HG03457 (cell line): ENCODE data around the gene OPN1MW.
"Not testable (repeated sequence)": the region's sequence is repeated elsewhere in the genome, so short reads cannot be mapped to it uniquely, and the experiment has no call there.

Experiments used
- ATAC-seq: cut with Tn5 transposase; IDR thresholded peaks from one replicate; pipeline ENCODE4 v1.9.1; 2021; ENCODE audit warnings: moderate number of reproducible peaks; ENCODE audit not compliant: unreplicated experiment

OPN1MW gene

DNA sequence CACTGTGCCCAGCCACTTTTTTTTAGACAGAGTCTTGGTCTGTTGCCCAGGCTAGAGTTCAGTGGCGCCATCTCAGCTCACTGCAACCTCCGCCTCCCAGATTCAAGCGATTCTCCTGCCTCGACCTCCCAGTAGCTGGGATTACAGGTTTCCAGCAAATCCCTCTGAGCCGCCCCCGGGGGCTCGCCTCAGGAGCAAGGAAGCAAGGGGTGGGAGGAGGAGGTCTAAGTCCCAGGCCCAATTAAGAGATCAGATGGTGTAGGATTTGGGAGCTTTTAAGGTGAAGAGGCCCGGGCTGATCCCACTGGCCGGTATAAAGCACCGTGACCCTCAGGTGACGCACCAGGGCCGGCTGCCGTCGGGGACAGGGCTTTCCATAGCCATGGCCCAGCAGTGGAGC lies at the start of gene OPN1MW:
TSS of gene OPN1MW (plus strand) at position 301 of the 400 bp plus-strand sequence. CDS start at position 383, 82 bp downstream.
- ATAC-seq = not testable (repeated sequence)

DNA sequence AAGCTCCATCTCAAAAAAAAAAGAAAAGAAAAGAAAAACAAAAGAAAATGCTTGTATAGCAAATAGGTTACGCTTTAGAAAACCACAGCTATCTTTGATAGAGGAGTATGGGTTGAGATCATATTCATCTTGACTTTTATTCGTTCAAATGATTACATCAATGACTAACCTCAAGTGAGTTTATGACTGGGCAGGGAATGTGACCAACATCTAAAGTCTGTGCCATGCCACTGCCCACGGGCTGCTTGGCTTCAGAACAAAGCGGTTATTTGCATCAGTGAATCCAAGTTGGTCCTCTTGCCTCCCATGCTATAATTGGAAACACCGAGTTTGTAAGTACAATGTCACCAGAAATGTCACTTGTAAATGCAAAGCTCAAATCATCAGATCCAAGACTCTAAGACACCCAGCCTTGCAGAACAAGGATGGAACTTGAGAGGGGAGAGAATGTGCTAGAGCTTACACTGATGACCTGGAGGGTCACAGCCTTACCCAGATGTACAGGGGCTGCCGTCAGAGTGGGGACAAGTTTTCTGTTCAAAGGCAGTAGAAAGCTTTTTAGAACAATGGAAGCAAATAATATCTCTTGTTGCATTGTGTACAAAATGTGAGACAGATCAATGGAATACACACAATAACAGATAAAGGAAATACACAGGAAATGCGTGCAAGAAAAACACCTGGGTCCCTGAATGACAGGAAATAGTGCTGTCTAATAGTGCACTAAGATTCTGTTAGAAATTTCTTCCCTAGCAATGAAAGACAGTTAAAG lies 46.8 kb upstream of the OPN1MW start:
- no peak for ATAC-seq

DNA sequence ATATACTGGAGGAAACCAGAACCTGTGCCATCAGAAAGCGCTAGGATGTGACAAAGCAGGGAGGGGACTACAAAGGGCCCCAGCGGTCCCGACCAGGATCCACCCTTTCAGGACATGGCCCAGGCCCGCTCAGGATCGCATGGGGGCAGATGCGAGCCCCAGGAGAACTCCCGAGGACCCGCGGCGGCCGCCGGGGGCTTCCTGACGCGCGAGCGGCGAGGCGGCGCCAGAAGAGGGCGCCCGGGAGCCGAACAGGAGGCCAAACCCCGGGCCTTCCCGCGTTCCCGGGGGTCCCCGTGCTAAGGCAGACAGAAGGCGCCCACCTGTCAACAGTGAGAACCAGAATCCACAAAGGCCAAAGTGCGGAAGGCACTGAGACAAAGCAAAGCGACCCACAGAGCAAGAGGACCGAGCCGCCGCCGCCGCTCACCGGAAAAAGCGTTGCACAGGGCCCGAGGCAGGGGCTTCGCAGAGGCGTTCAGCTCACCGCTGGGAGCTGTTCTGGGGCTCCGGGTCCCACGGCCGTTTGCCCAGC lies 45.7 kb upstream of the OPN1MW start:
- ATAC-seq = no peak

DNA sequence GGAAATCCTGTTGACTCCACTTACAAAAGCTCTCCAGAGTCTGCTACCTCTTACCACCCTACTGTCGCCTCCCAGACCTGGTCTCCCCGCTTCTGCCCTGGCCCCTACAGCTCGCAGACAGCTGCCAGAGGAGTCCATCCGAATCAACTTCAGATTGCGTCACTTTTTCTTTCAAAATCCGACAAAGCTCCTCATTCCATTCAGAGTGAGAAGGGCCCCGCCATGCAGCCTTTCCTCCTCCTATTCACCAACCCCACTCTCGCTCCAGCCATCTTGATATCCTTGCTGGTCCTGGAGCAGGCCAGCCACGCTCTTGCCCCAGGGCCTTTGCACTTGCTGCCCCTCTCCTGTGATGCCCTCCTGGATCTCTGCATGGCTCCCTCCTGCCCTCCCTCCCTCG lies 43.5 kb upstream of the OPN1MW start:
- no peak for ATAC-seq

- no peak for ATAC-seq
Measured at GRCh38 chrX:154140206-154140605, 42.2 kb upstream of the OPN1MW start.

- no peak for ATAC-seq
Measured at GRCh38 chrX:154140742-154141141, 41.7 kb upstream of the OPN1MW start.

DNA sequence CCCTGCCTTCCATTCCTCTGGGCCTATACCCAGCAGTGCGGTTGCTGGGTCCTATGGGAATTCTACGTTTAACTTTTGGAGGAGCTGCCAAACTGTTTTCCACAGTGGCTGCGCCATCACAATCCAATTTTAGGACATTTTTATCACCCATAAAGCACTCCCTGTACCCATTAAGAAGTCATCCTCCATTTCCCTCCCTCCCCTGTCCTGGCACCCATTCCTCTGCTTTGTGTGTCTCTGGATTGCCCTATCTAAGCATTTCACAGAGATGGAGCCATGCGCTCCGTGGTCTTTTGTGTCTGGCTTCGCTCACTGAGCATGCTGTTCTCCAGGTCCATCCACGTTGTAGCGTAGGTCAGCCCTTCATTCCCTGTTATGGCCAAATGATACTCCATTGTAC lies 40.0 kb upstream of the OPN1MW start:
- no peak for ATAC-seq

GRCh38 chrX:154142950-154143745 lies 39.2 kb upstream of the OPN1MW start:
- ATAC-seq = no peak

- ATAC-seq = not testable (repeated sequence)
Measured at GRCh38 chrX:154144010-154144409, 38.4 kb upstream of the OPN1MW start, which contains the start of gene OPN1LW. Gene OPN1LW (plus strand): TSS chrX:154144243. CDS start chrX:154144284, 41 bp downstream.

DNA sequence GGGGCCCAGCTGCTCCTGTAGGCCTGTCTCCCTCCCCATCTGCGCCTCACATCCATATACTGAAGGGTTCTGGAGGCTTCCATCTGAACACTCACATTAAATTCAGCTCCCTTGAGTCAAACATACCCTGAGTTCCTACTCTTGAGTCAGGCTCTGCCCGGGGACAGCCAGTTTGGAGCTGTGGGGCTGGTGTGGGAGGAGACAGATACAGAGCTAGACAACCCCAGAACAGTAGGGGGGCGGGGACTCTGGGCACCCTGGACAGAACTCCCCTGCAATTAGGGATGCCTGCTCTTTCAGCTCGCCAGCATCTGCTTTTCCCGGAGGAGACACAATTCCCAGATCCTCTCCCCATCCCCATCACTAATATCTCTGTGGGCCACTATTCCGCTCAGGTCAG lies 31.4 kb upstream of the OPN1MW start:
- not testable (repeated sequence) for ATAC-seq

GRCh38 chrX:154156221-154156620 lies 26.2 kb upstream of the OPN1MW start:
- ATAC-seq = not testable (repeated sequence)

DNA sequence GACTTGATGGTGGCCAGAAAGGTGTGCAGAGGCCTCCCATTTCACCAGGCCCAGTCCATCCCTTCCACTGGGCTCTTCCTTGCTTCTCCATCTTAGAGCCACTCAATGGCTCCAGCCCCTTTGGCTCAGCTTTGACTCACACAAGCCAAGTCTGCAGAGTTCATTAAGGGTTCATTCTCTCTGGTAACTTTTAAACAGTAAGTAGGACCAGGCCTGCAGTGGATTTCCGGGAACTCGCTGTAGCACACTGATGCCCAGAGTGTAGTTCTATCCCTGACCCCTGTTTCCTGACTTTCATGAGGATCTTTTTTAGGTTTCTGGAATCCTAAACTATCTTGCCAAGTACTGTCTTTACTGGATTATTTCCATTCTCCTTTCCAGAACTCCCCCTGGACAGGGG lies 25.2 kb upstream of the OPN1MW start:
- not testable (repeated sequence) for ATAC-seq

DNA sequence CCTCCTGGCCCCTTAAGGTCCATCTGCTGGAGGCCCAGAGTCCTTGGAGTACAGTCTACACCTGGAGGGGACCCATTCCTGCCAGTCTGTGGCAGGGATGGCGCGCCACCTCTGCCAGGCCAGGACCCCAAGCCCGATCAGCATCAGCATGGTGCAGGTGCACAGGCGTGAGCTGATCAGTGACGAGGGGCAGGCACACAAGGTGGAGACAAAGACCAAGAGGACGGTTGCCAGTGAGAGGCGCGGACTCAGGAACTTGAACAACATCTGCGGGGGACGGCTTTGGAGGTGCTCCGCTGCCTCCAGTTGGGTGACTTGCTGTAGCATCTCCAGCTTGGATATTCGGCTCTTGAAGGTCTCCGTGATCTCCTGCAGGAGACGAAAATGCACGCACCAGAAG lies 23.1 kb upstream of the OPN1MW start:
- ATAC-seq = not testable (repeated sequence)

DNA sequence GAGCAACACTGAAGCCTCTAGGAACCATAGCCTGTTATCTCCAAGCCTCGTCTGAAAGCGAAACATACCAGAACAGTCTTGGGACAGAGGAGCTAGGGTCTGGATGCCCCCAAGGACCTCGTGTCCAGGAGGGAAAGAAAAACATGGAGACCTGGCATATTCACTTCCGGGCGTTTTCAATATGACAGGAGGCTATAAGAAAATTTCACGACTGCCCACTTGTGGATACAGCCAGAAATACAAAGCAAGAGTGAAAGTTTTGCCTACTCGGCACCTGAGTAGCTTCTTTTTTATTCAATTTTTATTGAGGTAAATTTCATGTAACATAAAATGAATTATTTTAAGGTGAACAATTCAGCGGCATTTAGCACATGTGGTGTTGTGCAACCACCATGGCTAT lies 17.5 kb upstream of the OPN1MW start:
- ATAC-seq = not testable (repeated sequence)

GRCh38 chrX:154168384-154168783 lies 14.0 kb upstream of the OPN1MW start:
- not testable (repeated sequence) for ATAC-seq

GRCh38 chrX:154172535-154172943 lies 9.9 kb upstream of the OPN1MW start:
- ATAC-seq = not testable (repeated sequence)

DNA sequence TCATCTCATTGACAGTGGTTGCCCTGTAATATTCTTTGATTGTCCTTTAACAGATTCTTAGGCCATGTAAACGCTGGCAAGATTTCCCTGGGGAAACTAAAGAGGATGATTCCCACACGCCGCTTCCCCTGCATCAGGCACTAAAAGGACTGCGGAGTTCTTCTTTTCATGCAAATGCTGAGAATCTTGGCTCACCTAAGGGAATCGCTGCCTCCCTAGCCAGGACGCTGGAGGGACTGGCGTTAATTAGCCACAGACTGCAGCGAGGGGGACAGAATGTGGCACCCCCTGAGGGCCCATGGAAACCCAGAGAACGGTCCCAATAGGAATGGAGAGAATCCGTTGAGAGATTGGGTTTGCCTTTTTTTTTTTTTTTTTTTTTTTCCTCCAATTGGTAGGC lies 8.0 kb upstream of the OPN1MW start:
- not testable (repeated sequence) for ATAC-seq

DNA sequence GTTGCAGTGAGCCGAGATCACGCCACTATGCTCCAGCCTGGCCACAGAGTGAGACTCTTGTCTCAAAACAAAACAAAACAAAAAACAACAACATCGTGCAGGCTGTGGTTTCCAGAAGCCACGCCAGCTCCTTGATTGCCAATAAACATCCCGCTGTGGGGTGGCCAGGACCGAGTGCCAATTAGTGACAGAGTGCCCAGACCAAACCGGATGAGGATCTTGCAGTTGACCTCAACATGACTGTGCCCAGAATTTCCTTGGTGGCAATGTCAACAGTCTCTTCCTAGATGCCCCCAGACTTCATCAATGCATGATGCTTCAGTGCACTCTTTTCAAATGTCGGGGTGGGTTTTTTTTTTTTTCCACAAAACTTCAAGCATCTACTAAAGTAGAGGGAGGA lies 1.4 kb downstream of the OPN1MW start:
- ATAC-seq = not testable (repeated sequence)

- not testable (repeated sequence) for ATAC-seq
Measured at GRCh38 chrX:154192846-154193245, 10.4 kb downstream of the OPN1MW start.

- not testable (repeated sequence) for ATAC-seq
Measured at GRCh38 chrX:154194316-154194715, 11.9 kb downstream of the OPN1MW start.

DNA sequence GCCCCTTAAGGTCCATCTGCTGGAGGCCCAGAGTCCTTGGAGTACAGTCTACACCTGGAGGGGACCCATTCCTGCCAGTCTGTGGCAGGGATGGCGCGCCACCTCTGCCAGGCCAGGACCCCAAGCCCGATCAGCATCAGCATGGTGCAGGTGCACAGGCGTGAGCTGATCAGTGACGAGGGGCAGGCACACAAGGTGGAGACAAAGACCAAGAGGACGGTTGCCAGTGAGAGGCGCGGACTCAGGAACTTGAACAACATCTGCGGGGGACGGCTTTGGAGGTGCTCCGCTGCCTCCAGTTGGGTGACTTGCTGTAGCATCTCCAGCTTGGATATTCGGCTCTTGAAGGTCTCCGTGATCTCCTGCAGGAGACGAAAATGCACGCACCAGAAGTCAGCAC lies 14.1 kb downstream of the OPN1MW start:
- not testable (repeated sequence) for ATAC-seq
